ENCODE data around the gene SLC1A4. TPM values are rescaled to one million over a fixed set of nuclear protein-coding genes. Genes with fewer than 3 reads are reported as not detected.

Gene SLC1A4
- total RNA-seq, 3 donors from 2014 or later = 8.2 to 14.7 (median 8.4) TPM

- ATAC-seq (no peak), DNase-seq (no peak)
- Histone ChIP-seq H3K4me3 (no peak overlapping the region), H3K9me3 (peaks cover 13% of the 10 kb centered on the region), H3K36me3 (ENCODE audit: low read depth) (no peaks in the 10 kb centered on the region), H3K4me1 (ENCODE audit: low read depth) (no peaks in the 10 kb centered on the region)
- intact Hi-C loops (cut with DNase I, micrococcal nuclease) = loop anchor here in 1 of 2 donors (5.0 kb wide), 1 partner anchor 127 kb away; no protein-coding TSS in a partner anchor
- no peak for TF ChIP-seq CTCF (IDR thresholded peaks at IDR 0.05)
Measured at GRCh38 chr2:65044097-65044735, 55.0 kb downstream of the SLC1A4 start.

GRCh38 chr2:65045651-65046050 is 56.5 kb downstream of the SLC1A4 start:
- DNase-seq (no peak), ATAC-seq (no peak)
- intact Hi-C loops (cut with DNase I, micrococcal nuclease) = no loop called here
- peaks cover 13% of the 10 kb centered on the region for H3K9me3 ChIP-seq
- H3K4me1 ChIP-seq (ENCODE audit: low read depth) = no peaks in the 10 kb centered on the region
- H3K36me3 ChIP-seq (ENCODE audit: low read depth) = no peaks in the 10 kb centered on the region
- TF ChIP-seq CTCF (IDR thresholded peaks at IDR 0.05) = no peak
- H3K4me3 ChIP-seq = no peak overlapping the region

- intact Hi-C loops (cut with DNase I, micrococcal nuclease) = no loop called here
- no peak for ATAC-seq
- TF ChIP-seq CTCF (IDR thresholded peaks at IDR 0.05) = no peak
Measured at GRCh38 chr2:65046633-65047407, 57.6 kb downstream of the SLC1A4 start.

GRCh38 chr2:65049010-65049639 is 59.9 kb downstream of the SLC1A4 start:
- H3K4me3 ChIP-seq = no peak overlapping the region
- H3K36me3 ChIP-seq (ENCODE audit: low read depth) = no peaks in the 10 kb centered on the region
- peaks cover 3% of the 10 kb centered on the region for H3K4me1 ChIP-seq (ENCODE audit: low read depth)
- ATAC-seq = no peak
- DNase-seq = no peak
- TF ChIP-seq CTCF (IDR thresholded peaks at IDR 0.05) = no peak
- H3K9me3 ChIP-seq = peaks cover 6% of the 10 kb centered on the region
- intact Hi-C loops (cut with DNase I, micrococcal nuclease) = no loop called here

More at GRCh38 chr2:65046633-65047407, 57.6 kb downstream of the SLC1A4 start:
- H3K9me3 ChIP-seq = peaks cover 13% of the 10 kb centered on the region
- no peak for DNase-seq
- no peaks in the 10 kb centered on the region for H3K4me1 ChIP-seq (ENCODE audit: low read depth)
- no peak overlapping the region for H3K4me3 ChIP-seq
- H3K36me3 ChIP-seq (ENCODE audit: low read depth) = no peaks in the 10 kb centered on the region

- intact Hi-C loops (cut with DNase I, micrococcal nuclease) = no loop called here
- no peak overlapping the region for H3K4me3 ChIP-seq
- H3K4me1 ChIP-seq (ENCODE audit: low read depth) = peaks cover 10% of the 10 kb centered on the region
- no peaks in the 10 kb centered on the region for H3K9me3 ChIP-seq
- no peak for ATAC-seq
- TF ChIP-seq CTCF (IDR thresholded peaks at IDR 0.05) = no peak
- H3K36me3 ChIP-seq (ENCODE audit: low read depth) = peaks cover under 1% of the 10 kb centered on the region
- no peak for DNase-seq
Measured at GRCh38 chr2:65050931-65051330, 61.7 kb downstream of the SLC1A4 start.

Measured in mucosa of descending colon (tissue), 3 donors.